Calu3 (cell line): Measurements from ENCODE around the gene CEND1. TPM values are rescaled to one million over a fixed set of nuclear protein-coding genes. Genes with fewer than 3 reads are reported as not detected.

Experiments used
- BruUV-seq: library from RNA; stranded (reverse); fragments of 400-500 nt; replicated peaks from 2 replicates; lab custom pipeline; 2021; lab: Mats Ljungman, UMichigan
- CTCF ChIA-PET: fragments of 300-600 bp; sonication (Branson Sonifier 250); formaldehyde crosslinking; loops from one replicate; lab custom pipeline; 2022; ENCODE audit warnings: antibody characterized with exemption; lab: Charles Lee
- DNase-seq: peaks from one replicate; pipeline ENCODE4 v3.0.0; 2022
- H3K27ac Mint-ChIP-seq: one replicate; pipeline ENCODE4 v1.8.0; 2022; ENCODE audit warnings: mixed read lengths; ENCODE audit not compliant: unreplicated experiment
- H3K27me3 Mint-ChIP-seq: one replicate; pipeline ENCODE4 v1.8.0; 2022; ENCODE audit warnings: mixed read lengths; ENCODE audit not compliant: unreplicated experiment
- H3K36me3 Mint-ChIP-seq: one replicate; pipeline ENCODE4 v1.8.0; 2022; ENCODE audit warnings: mild to moderate bottlenecking, moderate library complexity, mixed read lengths; ENCODE audit not compliant: insufficient read depth, unreplicated experiment
- H3K4me1 Mint-ChIP-seq: one replicate; pipeline ENCODE4 v1.8.0; 2022; ENCODE audit warnings: mild to moderate bottlenecking, low read depth, mixed read lengths; ENCODE audit not compliant: unreplicated experiment
- H3K4me3 Mint-ChIP-seq: one replicate; pipeline ENCODE4 v1.8.0; 2022; ENCODE audit warnings: mild to moderate bottlenecking, low read depth, moderate library complexity, mixed read lengths; ENCODE audit not compliant: unreplicated experiment
- H3K9me3 Mint-ChIP-seq: one replicate; pipeline ENCODE4 v1.8.0; 2022; ENCODE audit warnings: low read depth, mixed read lengths; ENCODE audit not compliant: unreplicated experiment
- CTCF ChIP-seq: fragments of 200-600 bp; IDR thresholded peaks from one replicate; pipeline ENCODE4 v1.8.0; 2022; ENCODE audit warnings: antibody characterized with exemption; ENCODE audit not compliant: unreplicated experiment
- intact Hi-C: fragments of 100-400 bp; cut with micrococcal nuclease; formaldehyde crosslinking; loops from one replicate; pipeline ENCODE4 v1.10.0; 2022; ENCODE audit not compliant: unreplicated experiment
- total RNA-seq: library from RNA; stranded (reverse); gene quantifications from 2 replicates; pipeline ENCODE4 v1.2.3, GENCODE V29; 2022

The CEND1 gene
- total RNA-seq, 1 experiment from 2014 or later: not detected

- H3K27me3 Mint-ChIP-seq: no peaks in the 10 kb centered on the region
- H3K36me3 Mint-ChIP-seq: peaks cover 88% of the 10 kb centered on the region
- H3K4me1 Mint-ChIP-seq: peaks cover 19% of the 10 kb centered on the region
- intact Hi-C loops: no loop called here
- no peak for TF ChIP-seq CTCF
- BruUV-seq: no TSS peak
- no peak for DNase-seq
- CTCF ChIA-PET: interaction anchor here (0.6 kb wide), 1 partner anchor 206 kb away, joined by 3 read pairs; no protein-coding TSS in a partner anchor
- H3K27ac Mint-ChIP-seq: peak overlapping the region; percentile 88
- peak overlapping the region; percentile 94 for H3K4me3 Mint-ChIP-seq
- H3K9me3 Mint-ChIP-seq: no peaks in the 10 kb centered on the region
Observed at GRCh38 chr11:811446-812245, 21.8 kb upstream of the CEND1 start.

DNA sequence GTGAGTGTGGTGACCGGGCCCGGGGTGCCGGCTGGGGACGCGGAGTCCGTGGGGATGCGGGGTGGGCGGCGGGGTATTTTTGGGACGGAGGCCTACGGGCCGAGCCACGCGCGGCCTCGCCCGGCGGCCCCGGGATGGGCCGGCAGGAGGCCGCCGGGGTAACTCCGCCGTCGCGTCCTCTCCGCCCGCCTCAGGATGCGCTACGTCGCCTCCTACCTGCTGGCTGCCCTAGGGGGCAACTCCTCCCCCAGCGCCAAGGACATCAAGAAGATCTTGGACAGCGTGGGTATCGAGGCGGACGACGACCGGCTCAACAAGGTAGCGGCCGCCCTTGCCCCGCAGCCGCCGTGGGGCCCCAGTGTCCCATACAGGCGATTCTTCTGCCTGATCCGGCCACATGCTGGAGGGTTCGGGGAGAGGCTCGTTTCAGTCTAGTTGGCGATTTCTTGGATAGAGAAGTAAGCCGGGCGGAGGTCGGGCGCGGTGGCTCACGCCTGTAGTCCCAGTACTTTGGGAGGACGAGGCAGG is 20.2 kb upstream of the CEND1 start:
- intact Hi-C loops: no loop called here
- no peak for TF ChIP-seq CTCF
- peak overlapping the region; percentile 88 for H3K27ac Mint-ChIP-seq
- CTCF ChIA-PET: interaction anchor here (0.7 to 0.8 kb wide), 2 partner anchors 9 kb away, joined by 5 read pairs; no protein-coding TSS in a partner anchor
- H3K4me1 Mint-ChIP-seq: peaks cover 19% of the 10 kb centered on the region
- DNase-seq: no peak
- no peaks in the 10 kb centered on the region for H3K9me3 Mint-ChIP-seq
- peak overlapping the region; percentile 94 for H3K4me3 Mint-ChIP-seq
- no peaks in the 10 kb centered on the region for H3K27me3 Mint-ChIP-seq
- H3K36me3 Mint-ChIP-seq: peaks cover 93% of the 10 kb centered on the region
- TSS peak; percentile 68 for BruUV-seq

- H3K9me3 Mint-ChIP-seq: no peaks in the 10 kb centered on the region
- TF ChIP-seq CTCF: no peak
- intact Hi-C loops: no loop called here
- BruUV-seq: no TSS peak
- CTCF ChIA-PET: interaction anchor here (0.8 to 1.2 kb wide), 2 partner anchors 9 to 10 kb away, joined by 3 to 5 read pairs; partner anchors contain the start of gene PNPLA2
- peak; percentile 97 for DNase-seq
- H3K4me3 Mint-ChIP-seq: peak within 1 kb of the TSS; percentile 94
- H3K36me3 Mint-ChIP-seq: peaks cover 92% of the 10 kb centered on the region
- H3K27ac Mint-ChIP-seq: peak within 1 kb of the TSS; percentile 88
- no peaks in the 10 kb centered on the region for H3K27me3 Mint-ChIP-seq
- peaks cover 19% of the 10 kb centered on the region for H3K4me1 Mint-ChIP-seq
Observed at GRCh38 chr11:809287-810039, 19.6 kb upstream of the CEND1 start, which contains the start of gene RPLP2. TSS of gene RPLP2 (plus strand) at chr11:809967. CDS start at chr11:810235, 268 bp downstream.
